Measurements from ENCODE around the gene NPHS2.

DNA sequence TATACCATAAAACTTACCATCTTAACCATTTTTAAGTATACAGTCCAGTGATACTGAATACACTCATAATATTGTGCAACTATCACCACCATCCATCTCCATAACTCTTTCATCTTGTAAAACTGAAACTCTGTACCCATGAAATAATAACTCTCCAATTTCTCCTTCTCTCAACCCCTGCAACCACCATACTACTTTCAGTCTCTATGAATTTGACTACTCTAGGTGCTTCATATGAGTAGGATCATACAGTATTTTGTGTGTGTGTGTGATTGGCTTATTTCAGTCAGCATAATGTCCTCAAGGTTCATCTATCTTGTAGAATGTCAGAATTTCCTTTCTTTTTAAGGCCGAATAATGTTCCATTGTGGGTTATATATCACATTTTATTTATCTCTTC lies 17.7 kb downstream of the NPHS2 start:
- TF ChIP-seq, protein P1, sequence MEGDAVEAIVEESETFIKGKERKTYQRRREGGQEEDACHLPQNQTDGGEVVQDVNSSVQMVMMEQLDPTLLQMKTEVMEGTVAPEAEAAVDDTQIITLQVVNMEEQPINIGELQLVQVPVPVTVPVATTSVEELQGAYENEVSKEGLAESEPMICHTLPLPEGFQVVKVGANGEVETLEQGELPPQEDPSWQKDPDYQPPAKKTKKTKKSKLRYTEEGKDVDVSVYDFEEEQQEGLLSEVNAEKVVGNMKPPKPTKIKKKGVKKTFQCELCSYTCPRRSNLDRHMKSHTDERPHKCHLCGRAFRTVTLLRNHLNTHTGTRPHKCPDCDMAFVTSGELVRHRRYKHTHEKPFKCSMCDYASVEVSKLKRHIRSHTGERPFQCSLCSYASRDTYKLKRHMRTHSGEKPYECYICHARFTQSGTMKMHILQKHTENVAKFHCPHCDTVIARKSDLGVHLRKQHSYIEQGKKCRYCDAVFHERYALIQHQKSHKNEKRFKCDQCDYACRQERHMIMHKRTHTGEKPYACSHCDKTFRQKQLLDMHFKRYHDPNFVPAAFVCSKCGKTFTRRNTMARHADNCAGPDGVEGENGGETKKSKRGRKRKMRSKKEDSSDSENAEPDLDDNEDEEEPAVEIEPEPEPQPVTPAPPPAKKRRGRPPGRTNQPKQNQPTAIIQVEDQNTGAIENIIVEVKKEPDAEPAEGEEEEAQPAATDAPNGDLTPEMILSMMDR (IDR thresholded peaks at IDR 0.05; ENCODE audit: low read length) = no peak
- TF ChIP-seq EZH2 (optimal IDR thresholded peaks at IDR 0.05; ENCODE audit: low read depth, low read length) = no peak
